Keratinocyte (primary cell): ENCODE results near the gene STYK1. TPM values are rescaled to one million over a fixed set of nuclear protein-coding genes. Genes with fewer than 3 reads are reported as not detected.

Experiments
- DNase-seq: peaks from one replicate; pipeline ENCODE4 v3.0.0-alpha.2; 2011; ENCODE audit warnings: low read depth, missing footprints, low spot score
- FAIRE-seq: peaks from 2 replicates; lab custom pipeline; 2011; peaks lifted over from hg19 to GRCh38; lab: Jason Lieb, UNC
- H2AFZ ChIP-seq: 2 replicates; pipeline ENCODE4 v1.6.0; 2012; ENCODE audit warnings: low read length, control low read depth, inconsistent platforms; ENCODE audit not compliant: control insufficient read depth
- H3K27ac ChIP-seq: 2 replicates; pipeline ENCODE4 v1.5.1; 2011; ENCODE audit warnings: low read length; ENCODE audit not compliant: control insufficient read depth, insufficient read depth
- H3K27me3 ChIP-seq: 3 replicates; pipeline ENCODE4 v1.6.0; 2011; ENCODE audit warnings: low read length; ENCODE audit not compliant: control insufficient read depth, insufficient read depth; ENCODE audit errors: extremely low read depth
- H3K36me3 ChIP-seq, 2 experiments: 2 replicates in 1 of 2; 3 replicates in 1 of 2; pipeline ENCODE4 v1.5.1; 2011; ENCODE audit warnings: low read length in 2 of 2, mild to moderate bottlenecking in 1 of 2; ENCODE audit not compliant: control insufficient read depth in 2 of 2, insufficient read depth in 2 of 2; ENCODE audit errors: extremely low read depth in 1 of 2
- H3K4me1 ChIP-seq: 3 replicates; pipeline ENCODE4 v1.5.1; 2011; ENCODE audit warnings: low read length; ENCODE audit not compliant: control insufficient read depth, insufficient read depth; ENCODE audit errors: extremely low read depth
- H3K4me2 ChIP-seq: 3 replicates; pipeline ENCODE4 v1.6.0; 2011; ENCODE audit warnings: low read depth, low read length; ENCODE audit not compliant: control insufficient read depth, insufficient read depth; ENCODE audit errors: extremely low read depth
- H3K4me3 ChIP-seq, 3 experiments: fragments of 200-600 bp in 1 of 3; sonication (generic) in 1 of 3; 2 replicates in 2 of 3; 3 replicates in 1 of 3; pipeline ENCODE4 v1.5.1; 2011 to 2016; ENCODE audit warnings: low read length in 3 of 3, mild to moderate bottlenecking in 3 of 3, control low read depth in 2 of 3, inconsistent platforms in 1 of 3, low read depth in 1 of 3, mixed read lengths in 1 of 3, mixed run types in 1 of 3, moderate library complexity in 1 of 3; ENCODE audit not compliant: control insufficient read depth in 2 of 3, insufficient read depth in 2 of 3; ENCODE audit errors: extremely low read depth in 1 of 3
- H3K79me2 ChIP-seq: 2 replicates; pipeline ENCODE4 v1.6.0; 2012; ENCODE audit warnings: low read length; ENCODE audit not compliant: control insufficient read depth, insufficient read depth
- H3K9ac ChIP-seq: 3 replicates; pipeline ENCODE4 v1.6.0; 2011; ENCODE audit warnings: low read length; ENCODE audit not compliant: control insufficient read depth, insufficient read depth; ENCODE audit errors: extremely low read depth
- H3K9me1 ChIP-seq: 3 replicates; pipeline ENCODE4 v1.6.0; 2011; ENCODE audit warnings: low read length; ENCODE audit not compliant: control insufficient read depth, insufficient read depth; ENCODE audit errors: extremely low read depth
- H3K9me3 ChIP-seq: 2 replicates; pipeline ENCODE4 v1.5.1; 2012; ENCODE audit warnings: low read depth, low read length; ENCODE audit not compliant: control insufficient read depth
- H4K20me1 ChIP-seq: 3 replicates; pipeline ENCODE4 v1.6.0; 2011; ENCODE audit warnings: low read length; ENCODE audit not compliant: control insufficient read depth, insufficient read depth; ENCODE audit errors: extremely low read depth
- CTCF ChIP-seq, 3 experiments: IDR thresholded peaks in 1 of 3; conservative IDR thresholded peaks in 1 of 3; optimal IDR thresholded peaks in 1 of 3; 2 replicates in 2 of 3; 3 replicates in 1 of 3; pipeline versions ENCODE3 to v1.5.1; 2011; ENCODE audit warnings: low read length in 3 of 3, mild to moderate bottlenecking in 3 of 3, moderate library complexity in 2 of 3, control low read depth in 1 of 3, inconsistent platforms in 1 of 3; ENCODE audit not compliant: insufficient read depth in 2 of 3; ENCODE audit errors: extremely low read depth in 1 of 3
- EZH2 ChIP-seq: IDR thresholded peaks from one replicate; pipeline ENCODE4 v1.6.1; 2012; ENCODE audit warnings: inconsistent platforms, mild to moderate bottlenecking, low read length, moderate library complexity
- dilution Hi-C: fragments of 300-500 bp; cut with MboI; formaldehyde crosslinking; loops from one replicate; pipeline ENCODE4 v1.7.0; 2020; ENCODE audit warnings: low sequenced_read_pairs; ENCODE audit not compliant: extremely low pct_ligation_motif_present
- polyA plus RNA-seq, 5 experiments: library from polyadenylated mRNA; depleted of rRNA in 3 of 5; stranded (reverse) in 3 of 5; stranded (forward) in 1 of 5; unstranded in 1 of 5; fragments of >200 nt; gene quantifications; 1 replicate in 1 of 5; 2 replicates in 3 of 5; 3 replicates in 1 of 5; pipeline versions ENCODE4 v1.2.1 to v1.2.3, GENCODE V29; 2011 to 2012; ENCODE audit warnings: missing spikeins in 2 of 5, low read depth in 1 of 5, low replicate concordance in 1 of 5

Gene STYK1
- polyA plus RNA-seq, 1 donor (not counting 4 experiments of a cell fraction or from before 2014, with no cell fraction given) = 2.8 TPM

DNA sequence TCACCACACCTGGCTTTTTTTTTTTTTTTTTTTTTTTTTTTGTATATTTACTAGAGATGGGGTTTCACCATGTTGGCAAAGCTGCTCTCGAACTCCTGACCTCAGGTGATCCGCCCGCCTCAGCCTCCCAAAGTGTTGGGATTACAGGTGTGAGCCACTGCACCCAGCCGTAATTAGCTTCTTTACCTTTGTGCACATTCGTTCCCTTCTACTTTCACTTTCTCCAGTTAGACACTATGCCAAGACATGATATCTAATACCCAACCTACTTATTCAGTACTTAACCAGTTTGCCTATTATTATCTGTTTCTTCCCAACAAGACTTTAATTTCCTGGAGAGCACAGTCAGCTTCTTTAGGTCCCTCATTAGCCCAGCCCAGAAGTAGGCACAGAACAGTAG is 5.3 kb downstream of the STYK1 start:
- Histone ChIP-seq H3K4me2 (peak overlapping the region; percentile 56), H3K79me2 (peaks cover 2% of the 10 kb centered on the region), H3K9me1 (no peaks in the 10 kb centered on the region), H3K9me3 (no peaks in the 10 kb centered on the region), H2AFZ (peak overlapping the region; percentile 54), H3K27me3 (no peaks in the 10 kb centered on the region), H3K4me3 (peak overlapping the region in 1 of 3 experiments; percentile 31), H3K36me3 (no peaks in the 10 kb centered on the region), H3K9ac (no peak overlapping the region), H4K20me1 (no peaks in the 10 kb centered on the region), H3K27ac (no peak overlapping the region), H3K4me1 (peaks cover 8% of the 10 kb centered on the region)
- TF ChIP-seq CTCF (optimal IDR thresholded peaks at IDR 0.05 in 1 of 3, IDR thresholded peaks at IDR 0.05 in 1 of 3, conservative IDR thresholded peaks at IDR 0.05 in 1 of 3; ENCODE audit: extremely low read depth in 1 of 3, insufficient read depth in 2 of 3, low read length in 3 of 3) = no peak
- no peak for TF ChIP-seq EZH2
- dilution Hi-C loops = no loop called here
- DNase-seq (no peak), FAIRE-seq (peak; percentile 41)

DNA sequence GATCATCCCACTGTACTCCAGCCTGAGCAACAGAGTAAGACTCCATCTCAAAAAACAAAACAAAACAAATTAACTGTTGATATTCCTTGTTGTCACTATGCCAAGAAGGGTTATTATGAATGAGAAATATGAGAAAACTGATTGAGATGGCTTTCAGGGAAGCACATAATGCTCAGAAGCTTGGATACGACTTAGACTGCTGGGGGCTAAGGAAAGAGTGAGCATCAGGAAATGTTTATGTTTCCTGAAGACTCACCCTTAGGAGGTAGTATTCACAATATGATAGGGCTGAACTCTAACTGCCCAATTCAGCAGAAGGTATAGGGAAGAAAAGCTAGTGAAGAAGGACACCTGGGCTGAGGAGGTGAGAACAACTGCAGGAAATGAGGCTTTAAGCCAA is 6.3 kb downstream of the STYK1 start:
- Histone ChIP-seq H3K9ac (no peak overlapping the region), H3K27me3 (no peaks in the 10 kb centered on the region), H3K36me3 (no peaks in the 10 kb centered on the region), H2AFZ (no peak overlapping the region), H3K79me2 (peaks cover 2% of the 10 kb centered on the region), H3K4me3 (no peak overlapping the region), H3K27ac (no peak overlapping the region), H4K20me1 (no peaks in the 10 kb centered on the region), H3K4me1 (peaks cover 3% of the 10 kb centered on the region), H3K9me3 (no peaks in the 10 kb centered on the region), H3K4me2 (no peak overlapping the region), H3K9me1 (no peaks in the 10 kb centered on the region)
- DNase-seq (no peak), FAIRE-seq (no peak)
- dilution Hi-C loops = no loop called here
- TF ChIP-seq CTCF (optimal IDR thresholded peaks at IDR 0.05 in 1 of 3, IDR thresholded peaks at IDR 0.05 in 1 of 3, conservative IDR thresholded peaks at IDR 0.05 in 1 of 3; ENCODE audit: extremely low read depth in 1 of 3, insufficient read depth in 2 of 3, low read length in 3 of 3) (no peak), EZH2 (no peak)
